GM23338 (cell line): ENCODE data around the gene EIF4E. TPM values are rescaled to one million over a fixed set of nuclear protein-coding genes. Genes with fewer than 3 reads are reported as not detected.

Experiments
- ATAC-seq: fragments of 200-7000 bp; cut with Tn5 transposase; 3 replicates; pipeline ENCODE4 v1.9.1; 2020
- DNase-seq: peaks from one replicate; pipeline ENCODE4 v3.0.0-alpha.2; 2015; ENCODE audit warnings: low spot score
- H2AFZ ChIP-seq: fragments of 200-600 bp; sonication (generic); 2 replicates; pipeline ENCODE4 v1.8.0; 2016; ENCODE audit warnings: antibody characterized with exemption, mild to moderate bottlenecking, moderate library complexity
- H3F3A ChIP-seq: fragments of 200-600 bp; sonication (generic); replicated peaks from 2 replicates; pipeline ENCODE4 v1.8.0; 2017; ENCODE audit warnings: antibody characterized with exemption, mixed run types, low read depth
- H3K27ac ChIP-seq: fragments of 200-600 bp; sonication (generic); 2 replicates; pipeline ENCODE4 v1.6.1; 2016; ENCODE audit warnings: low read depth
- H3K27me3 ChIP-seq: fragments of 200-600 bp; sonication (generic); 2 replicates; pipeline ENCODE4 v1.8.0; 2016; ENCODE audit warnings: mild to moderate bottlenecking, mixed run types, moderate library complexity; ENCODE audit not compliant: insufficient read depth
- H3K36me3 ChIP-seq: fragments of 200-600 bp; sonication (generic); 2 replicates; pipeline ENCODE4 v1.8.0; 2016; ENCODE audit warnings: mild to moderate bottlenecking; ENCODE audit not compliant: insufficient read depth
- H3K4me1 ChIP-seq: fragments of 200-600 bp; sonication (generic); 2 replicates; pipeline ENCODE4 v1.8.0; 2016; ENCODE audit warnings: mild to moderate bottlenecking, moderate library complexity; ENCODE audit not compliant: insufficient read depth
- H3K4me2 ChIP-seq: fragments of 200-600 bp; sonication (generic); 2 replicates; pipeline ENCODE4 v1.7.1; 2017; ENCODE audit warnings: mixed run types
- H3K4me3 ChIP-seq: fragments of 200-600 bp; sonication (generic); 2 replicates; pipeline ENCODE4 v1.6.1; 2016; ENCODE audit warnings: mixed run types
- H3K79me2 ChIP-seq: fragments of 200-600 bp; sonication (generic); replicated peaks from 2 replicates; pipeline ENCODE4 v1.8.0; 2017; ENCODE audit warnings: mild to moderate bottlenecking; ENCODE audit not compliant: insufficient read depth
- H3K9me2 ChIP-seq: fragments of 200-600 bp; sonication (generic); 2 replicates; pipeline ENCODE4 v1.8.0; 2017; ENCODE audit not compliant: insufficient read depth
- H4K20me1 ChIP-seq: fragments of 200-600 bp; sonication (generic); replicated peaks from 2 replicates; pipeline ENCODE4 v1.8.0; 2017; ENCODE audit warnings: mild to moderate bottlenecking; ENCODE audit not compliant: insufficient read depth
- H3K27ac Mint-ChIP-seq: 2 replicates; pipeline ENCODE4 v1.8.0; 2020; ENCODE audit warnings: inconsistent platforms, mild to moderate bottlenecking, moderate library complexity, mixed read lengths
- H3K27me3 Mint-ChIP-seq: 3 replicates; pipeline ENCODE4 v1.8.0; 2022; ENCODE audit warnings: low read depth, mild to moderate bottlenecking, moderate library complexity, mixed read lengths, inconsistent platforms; ENCODE audit not compliant: insufficient read depth, poor library complexity
- H3K36me3 Mint-ChIP-seq: 3 replicates; pipeline ENCODE4 v1.8.0; 2021; ENCODE audit warnings: low read depth, mild to moderate bottlenecking, inconsistent platforms, moderate library complexity, mixed read lengths
- H3K4me1 Mint-ChIP-seq: 3 replicates; pipeline ENCODE4 v1.8.0; 2020; ENCODE audit warnings: mild to moderate bottlenecking, inconsistent platforms, mixed read lengths
- H3K4me3 Mint-ChIP-seq: 3 replicates; pipeline ENCODE4 v1.8.0; 2021; ENCODE audit warnings: moderate library complexity, mild to moderate bottlenecking, inconsistent platforms, mixed read lengths
- H3K9me3 Mint-ChIP-seq: 3 replicates; pipeline ENCODE4 v1.8.0; 2020; ENCODE audit warnings: moderate library complexity, mild to moderate bottlenecking, inconsistent platforms, mixed read lengths
- CREB1 ChIP-seq: fragments of 250-450 bp; sonication (Bioruptor Pico); IDR thresholded peaks from 2 replicates; pipeline ENCODE4 v1.5.0; 2020; ENCODE audit warnings: low read depth, mild to moderate bottlenecking, moderate library complexity
- EZH2 ChIP-seq: fragments of 200-600 bp; sonication (generic); IDR thresholded peaks from one replicate; pipeline ENCODE4 v1.8.0; 2017; ENCODE audit warnings: antibody characterized with exemption, mild to moderate bottlenecking, low read depth; ENCODE audit not compliant: unreplicated experiment
- EZH2phosphoT487 ChIP-seq: fragments of 200-600 bp; sonication (generic); IDR thresholded peaks from one replicate; pipeline ENCODE4 v1.8.1; 2018; ENCODE audit warnings: antibody characterized with exemption; ENCODE audit not compliant: unreplicated experiment
- JUNB ChIP-seq: IDR thresholded peaks from one replicate; pipeline ENCODE4 v1.6.1; 2016; ENCODE audit warnings: antibody characterized with exemption; ENCODE audit not compliant: unreplicated experiment
- STAT1 ChIP-seq: IDR thresholded peaks from one replicate; pipeline ENCODE4 v1.6.1; 2016; ENCODE audit warnings: antibody characterized with exemption; ENCODE audit not compliant: unreplicated experiment
- ZNF114 ChIP-seq: fragments of 250-450 bp; sonication (Bioruptor Pico); IDR thresholded peaks from 2 replicates; pipeline ENCODE4 v1.5.0; 2020; ENCODE audit warnings: mild to moderate bottlenecking, moderate library complexity
- polyA plus RNA-seq: library from polyadenylated mRNA; unstranded; fragments of >200 nt; fragmentation: Nextera tagmentation; extraction: Ambion mirVana; gene quantifications from 2 replicates; pipeline ENCODE4 v1.2.1, GENCODE V29; 2016
- total RNA-seq: library from RNA; depleted of rRNA; stranded (reverse); fragments of >200 nt; shearing (Covaris generic); gene quantifications from 2 replicates; pipeline ENCODE4 v1.2.3, GENCODE V29; 2014
- TF ChIP-seq, protein P1 (sequence below): IDR thresholded peaks from one replicate; pipeline ENCODE4 v1.6.1; 2018; ENCODE audit warnings: antibody characterized with exemption; ENCODE audit not compliant: unreplicated experiment
- TF ChIP-seq, protein P2 (sequence below): IDR thresholded peaks from 2 replicates; pipeline ENCODE4 v1.6.1; 2016; ENCODE audit warnings: antibody characterized with exemption
- TF ChIP-seq, protein P3 (sequence below): fragments of 250-450 bp; sonication (Bioruptor Pico); IDR thresholded peaks from 2 replicates; pipeline ENCODE4 v1.5.0; 2020; ENCODE audit warnings: mild to moderate bottlenecking, moderate library complexity

The EIF4E gene
- total and polyA plus RNA-seq, 2 experiments from 2014 or later: 113 to 351 TPM

DNA sequence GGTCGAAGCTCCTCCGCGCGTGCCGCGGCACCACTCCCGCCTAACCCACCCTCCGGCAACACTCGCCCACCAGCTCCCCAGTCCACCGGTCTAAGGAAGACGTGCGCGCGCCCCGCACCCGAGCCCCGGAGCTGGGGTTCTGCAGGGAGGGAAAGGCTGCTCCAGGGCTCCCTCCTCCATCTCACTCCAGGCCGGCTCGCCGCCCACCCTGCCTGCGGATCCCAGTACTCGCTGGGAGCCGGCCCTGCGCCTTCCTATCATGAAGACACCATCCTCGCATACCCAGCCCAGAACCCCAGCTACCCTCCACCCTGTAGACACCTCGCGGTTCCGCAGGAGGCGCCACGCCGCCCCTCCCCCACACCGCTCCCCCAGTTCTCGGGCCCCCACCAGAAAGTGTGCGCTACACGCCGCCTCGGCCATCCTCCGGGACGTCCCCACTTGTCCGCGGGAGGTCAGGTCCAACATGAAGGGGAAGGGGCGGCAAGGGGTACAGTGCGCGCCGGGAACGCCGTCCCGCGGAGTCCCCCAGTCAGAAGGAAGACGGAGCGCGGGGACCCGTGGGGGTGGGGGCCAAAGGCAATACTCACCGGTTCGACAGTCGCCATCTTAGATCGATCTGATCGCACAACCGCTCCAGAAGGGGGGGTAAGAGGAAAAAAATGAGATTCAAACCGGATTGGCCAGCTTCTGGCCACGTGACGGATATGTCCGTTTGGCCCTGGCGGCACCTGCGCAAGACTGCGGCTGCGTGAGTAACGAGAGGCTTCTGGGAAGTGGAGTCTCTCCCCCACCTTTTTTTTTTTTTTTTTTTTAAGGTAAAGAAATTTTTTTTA is at the start of gene EIF4E (continued):
- no peak for TF ChIP-seq STAT1

DNA sequence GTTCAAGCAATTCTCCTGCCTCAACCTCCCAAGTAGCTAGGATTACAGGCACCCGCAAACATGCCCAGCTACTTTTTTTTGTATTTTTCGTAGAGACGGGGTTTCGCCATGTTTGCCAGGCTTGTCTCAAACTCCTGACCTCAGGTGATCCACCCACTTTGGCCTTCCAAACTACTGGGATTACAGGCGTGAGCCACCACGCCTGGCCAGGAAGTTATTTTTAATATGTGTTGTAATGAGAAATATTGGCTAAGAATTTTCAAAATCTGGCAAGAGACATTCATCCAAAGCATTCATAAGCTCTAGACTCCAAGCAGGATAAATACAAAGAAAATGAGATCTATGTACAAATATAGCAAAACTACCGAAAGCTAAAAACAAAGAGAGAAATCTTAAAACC is 48.6 kb upstream of the EIF4E start:
- no peaks in the 10 kb centered on the region for H3K36me3 ChIP-seq
- no peak overlapping the region for H3K27ac ChIP-seq
- Mint-ChIP-seq H3K4me1 (no peaks in the 10 kb centered on the region), H3K36me3 (no peaks in the 10 kb centered on the region), H3K27ac (no peak overlapping the region), H3K9me3 (no peaks in the 10 kb centered on the region), H3K4me3 (no peak overlapping the region), H3K27me3 (no peaks in the 10 kb centered on the region)
- H3K9me2 ChIP-seq: no peaks in the 10 kb centered on the region
- H4K20me1 ChIP-seq: no peaks in the 10 kb centered on the region
- DNase-seq: no peak
- no peak overlapping the region; the same call in 1 of the 2 replicates for H2AFZ ChIP-seq
- H3F3A ChIP-seq: no peaks in the 10 kb centered on the region
- H3K4me2 ChIP-seq: no peak overlapping the region
- H3K79me2 ChIP-seq: no peaks in the 10 kb centered on the region
- no peaks in the 10 kb centered on the region for H3K27me3 ChIP-seq
- TF ChIP-seq CREB1 (no peak), JUNB (no peak), EZH2 (no peak)
- TF ChIP-seq, protein P1, sequence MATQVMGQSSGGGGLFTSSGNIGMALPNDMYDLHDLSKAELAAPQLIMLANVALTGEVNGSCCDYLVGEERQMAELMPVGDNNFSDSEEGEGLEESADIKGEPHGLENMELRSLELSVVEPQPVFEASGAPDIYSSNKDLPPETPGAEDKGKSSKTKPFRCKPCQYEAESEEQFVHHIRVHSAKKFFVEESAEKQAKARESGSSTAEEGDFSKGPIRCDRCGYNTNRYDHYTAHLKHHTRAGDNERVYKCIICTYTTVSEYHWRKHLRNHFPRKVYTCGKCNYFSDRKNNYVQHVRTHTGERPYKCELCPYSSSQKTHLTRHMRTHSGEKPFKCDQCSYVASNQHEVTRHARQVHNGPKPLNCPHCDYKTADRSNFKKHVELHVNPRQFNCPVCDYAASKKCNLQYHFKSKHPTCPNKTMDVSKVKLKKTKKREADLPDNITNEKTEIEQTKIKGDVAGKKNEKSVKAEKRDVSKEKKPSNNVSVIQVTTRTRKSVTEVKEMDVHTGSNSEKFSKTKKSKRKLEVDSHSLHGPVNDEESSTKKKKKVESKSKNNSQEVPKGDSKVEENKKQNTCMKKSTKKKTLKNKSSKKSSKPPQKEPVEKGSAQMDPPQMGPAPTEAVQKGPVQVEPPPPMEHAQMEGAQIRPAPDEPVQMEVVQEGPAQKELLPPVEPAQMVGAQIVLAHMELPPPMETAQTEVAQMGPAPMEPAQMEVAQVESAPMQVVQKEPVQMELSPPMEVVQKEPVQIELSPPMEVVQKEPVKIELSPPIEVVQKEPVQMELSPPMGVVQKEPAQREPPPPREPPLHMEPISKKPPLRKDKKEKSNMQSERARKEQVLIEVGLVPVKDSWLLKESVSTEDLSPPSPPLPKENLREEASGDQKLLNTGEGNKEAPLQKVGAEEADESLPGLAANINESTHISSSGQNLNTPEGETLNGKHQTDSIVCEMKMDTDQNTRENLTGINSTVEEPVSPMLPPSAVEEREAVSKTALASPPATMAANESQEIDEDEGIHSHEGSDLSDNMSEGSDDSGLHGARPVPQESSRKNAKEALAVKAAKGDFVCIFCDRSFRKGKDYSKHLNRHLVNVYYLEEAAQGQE: no peak
- no peaks in the 10 kb centered on the region for H3K4me1 ChIP-seq
- no peak for ATAC-seq
- no peak overlapping the region for H3K4me3 ChIP-seq

DNA sequence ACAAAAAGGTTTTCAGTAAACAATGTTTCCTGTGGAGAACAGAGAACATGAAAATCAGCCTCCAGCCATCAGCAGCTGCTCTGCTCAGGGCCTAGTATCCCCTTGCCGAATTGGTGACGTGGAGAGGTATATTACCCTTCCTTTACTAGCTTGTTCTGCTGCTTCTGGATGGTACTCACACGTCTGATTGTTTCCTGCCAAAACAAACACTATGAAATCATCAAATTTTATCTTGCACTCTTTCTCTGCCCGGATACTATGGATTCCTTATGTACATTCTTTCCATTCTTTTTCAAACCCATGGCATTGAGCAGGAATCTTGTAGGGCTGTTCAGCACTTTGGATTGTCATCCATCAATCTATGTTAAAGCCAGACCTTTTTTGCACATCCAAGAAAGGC is 47.8 kb upstream of the EIF4E start:
- H3K4me1 ChIP-seq: no peaks in the 10 kb centered on the region
- H3K4me2 ChIP-seq: no peak overlapping the region
- H3K79me2 ChIP-seq: no peaks in the 10 kb centered on the region
- no peaks in the 10 kb centered on the region for H3K36me3 Mint-ChIP-seq
- H3K4me3 ChIP-seq: no peak overlapping the region
- no peaks in the 10 kb centered on the region for H3K4me1 Mint-ChIP-seq
- ATAC-seq (no peak), DNase-seq (no peak)
- no peaks in the 10 kb centered on the region for H3K36me3 ChIP-seq
- H3K27ac ChIP-seq: no peak overlapping the region
- H3K27me3 Mint-ChIP-seq: no peaks in the 10 kb centered on the region
- H3K27me3 ChIP-seq: no peaks in the 10 kb centered on the region
- no peaks in the 10 kb centered on the region for H3K9me3 Mint-ChIP-seq
- H3K4me3 Mint-ChIP-seq: no peak overlapping the region
- no peak overlapping the region for H3K27ac Mint-ChIP-seq
- H3F3A ChIP-seq: no peaks in the 10 kb centered on the region
- no peak overlapping the region for H2AFZ ChIP-seq
- H3K9me2 ChIP-seq: no peaks in the 10 kb centered on the region
- H4K20me1 ChIP-seq: no peaks in the 10 kb centered on the region
- TF ChIP-seq EZH2phosphoT487: no peak
- no peak for TF ChIP-seq CREB1
- no peak for TF ChIP-seq ZNF114
- TF ChIP-seq, protein P2, sequence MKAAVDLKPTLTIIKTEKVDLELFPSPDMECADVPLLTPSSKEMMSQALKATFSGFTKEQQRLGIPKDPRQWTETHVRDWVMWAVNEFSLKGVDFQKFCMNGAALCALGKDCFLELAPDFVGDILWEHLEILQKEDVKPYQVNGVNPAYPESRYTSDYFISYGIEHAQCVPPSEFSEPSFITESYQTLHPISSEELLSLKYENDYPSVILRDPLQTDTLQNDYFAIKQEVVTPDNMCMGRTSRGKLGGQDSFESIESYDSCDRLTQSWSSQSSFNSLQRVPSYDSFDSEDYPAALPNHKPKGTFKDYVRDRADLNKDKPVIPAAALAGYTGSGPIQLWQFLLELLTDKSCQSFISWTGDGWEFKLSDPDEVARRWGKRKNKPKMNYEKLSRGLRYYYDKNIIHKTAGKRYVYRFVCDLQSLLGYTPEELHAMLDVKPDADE: no peak
- TF ChIP-seq EZH2: no peak
- TF ChIP-seq, protein P3, sequence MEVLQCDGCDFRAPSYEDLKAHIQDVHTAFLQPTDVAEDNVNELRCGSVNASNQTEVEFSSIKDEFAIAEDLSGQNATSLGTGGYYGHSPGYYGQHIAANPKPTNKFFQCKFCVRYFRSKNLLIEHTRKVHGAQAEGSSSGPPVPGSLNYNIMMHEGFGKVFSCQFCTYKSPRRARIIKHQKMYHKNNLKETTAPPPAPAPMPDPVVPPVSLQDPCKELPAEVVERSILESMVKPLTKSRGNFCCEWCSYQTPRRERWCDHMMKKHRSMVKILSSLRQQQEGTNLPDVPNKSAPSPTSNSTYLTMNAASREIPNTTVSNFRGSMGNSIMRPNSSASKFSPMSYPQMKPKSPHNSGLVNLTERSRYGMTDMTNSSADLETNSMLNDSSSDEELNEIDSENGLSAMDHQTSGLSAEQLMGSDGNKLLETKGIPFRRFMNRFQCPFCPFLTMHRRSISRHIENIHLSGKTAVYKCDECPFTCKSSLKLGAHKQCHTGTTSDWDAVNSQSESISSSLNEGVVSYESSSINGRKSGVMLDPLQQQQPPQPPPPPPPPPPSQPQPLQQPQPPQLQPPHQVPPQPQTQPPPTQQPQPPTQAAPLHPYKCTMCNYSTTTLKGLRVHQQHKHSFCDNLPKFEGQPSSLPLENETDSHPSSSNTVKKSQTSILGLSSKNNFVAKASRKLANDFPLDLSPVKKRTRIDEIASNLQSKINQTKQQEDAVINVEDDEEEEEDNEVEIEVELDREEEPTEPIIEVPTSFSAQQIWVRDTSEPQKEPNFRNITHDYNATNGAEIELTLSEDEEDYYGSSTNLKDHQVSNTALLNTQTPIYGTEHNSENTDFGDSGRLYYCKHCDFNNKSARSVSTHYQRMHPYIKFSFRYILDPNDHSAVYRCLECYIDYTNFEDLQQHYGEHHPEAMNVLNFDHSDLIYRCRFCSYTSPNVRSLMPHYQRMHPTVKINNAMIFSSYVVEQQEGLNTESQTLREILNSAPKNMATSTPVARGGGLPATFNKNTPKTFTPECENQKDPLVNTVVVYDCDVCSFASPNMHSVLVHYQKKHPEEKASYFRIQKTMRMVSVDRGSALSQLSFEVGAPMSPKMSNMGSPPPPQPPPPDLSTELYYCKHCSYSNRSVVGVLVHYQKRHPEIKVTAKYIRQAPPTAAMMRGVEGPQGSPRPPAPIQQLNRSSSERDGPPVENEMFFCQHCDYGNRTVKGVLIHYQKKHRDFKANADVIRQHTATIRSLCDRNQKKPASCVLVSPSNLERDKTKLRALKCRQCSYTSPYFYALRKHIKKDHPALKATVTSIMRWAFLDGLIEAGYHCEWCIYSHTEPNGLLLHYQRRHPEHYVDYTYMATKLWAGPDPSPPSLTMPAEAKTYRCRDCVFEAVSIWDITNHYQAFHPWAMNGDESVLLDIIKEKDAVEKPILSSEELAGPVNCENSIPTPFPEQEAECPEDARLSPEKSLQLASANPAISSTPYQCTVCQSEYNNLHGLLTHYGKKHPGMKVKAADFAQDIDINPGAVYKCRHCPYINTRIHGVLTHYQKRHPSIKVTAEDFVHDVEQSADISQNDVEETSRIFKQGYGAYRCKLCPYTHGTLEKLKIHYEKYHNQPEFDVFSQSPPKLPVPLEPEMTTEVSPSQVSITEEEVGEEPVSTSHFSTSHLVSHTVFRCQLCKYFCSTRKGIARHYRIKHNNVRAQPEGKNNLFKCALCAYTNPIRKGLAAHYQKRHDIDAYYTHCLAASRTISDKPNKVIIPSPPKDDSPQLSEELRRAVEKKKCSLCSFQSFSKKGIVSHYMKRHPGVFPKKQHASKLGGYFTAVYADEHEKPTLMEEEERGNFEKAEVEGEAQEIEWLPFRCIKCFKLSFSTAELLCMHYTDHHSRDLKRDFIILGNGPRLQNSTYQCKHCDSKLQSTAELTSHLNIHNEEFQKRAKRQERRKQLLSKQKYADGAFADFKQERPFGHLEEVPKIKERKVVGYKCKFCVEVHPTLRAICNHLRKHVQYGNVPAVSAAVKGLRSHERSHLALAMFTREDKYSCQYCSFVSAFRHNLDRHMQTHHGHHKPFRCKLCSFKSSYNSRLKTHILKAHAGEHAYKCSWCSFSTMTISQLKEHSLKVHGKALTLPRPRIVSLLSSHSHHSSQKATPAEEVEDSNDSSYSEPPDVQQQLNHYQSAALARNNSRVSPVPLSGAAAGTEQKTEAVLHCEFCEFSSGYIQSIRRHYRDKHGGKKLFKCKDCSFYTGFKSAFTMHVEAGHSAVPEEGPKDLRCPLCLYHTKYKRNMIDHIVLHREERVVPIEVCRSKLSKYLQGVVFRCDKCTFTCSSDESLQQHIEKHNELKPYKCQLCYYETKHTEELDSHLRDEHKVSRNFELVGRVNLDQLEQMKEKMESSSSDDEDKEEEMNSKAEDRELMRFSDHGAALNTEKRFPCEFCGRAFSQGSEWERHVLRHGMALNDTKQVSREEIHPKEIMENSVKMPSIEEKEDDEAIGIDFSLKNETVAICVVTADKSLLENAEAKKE: no peak
